Stimulated activated naive CD4-positive, alpha-beta T cell (primary cell): ENCODE data around the gene DPM3.
"Not testable (repeated sequence)": the region's sequence is repeated elsewhere in the genome, so short reads cannot be mapped to it uniquely, and the experiment has no call there.

ENCODE experiments used
- DNase-seq, 6 experiments: peaks; one replicate each; lab custom pipeline; 2025; lab: John Stamatoyannopoulos, UW

Gene DPM3

DNA sequence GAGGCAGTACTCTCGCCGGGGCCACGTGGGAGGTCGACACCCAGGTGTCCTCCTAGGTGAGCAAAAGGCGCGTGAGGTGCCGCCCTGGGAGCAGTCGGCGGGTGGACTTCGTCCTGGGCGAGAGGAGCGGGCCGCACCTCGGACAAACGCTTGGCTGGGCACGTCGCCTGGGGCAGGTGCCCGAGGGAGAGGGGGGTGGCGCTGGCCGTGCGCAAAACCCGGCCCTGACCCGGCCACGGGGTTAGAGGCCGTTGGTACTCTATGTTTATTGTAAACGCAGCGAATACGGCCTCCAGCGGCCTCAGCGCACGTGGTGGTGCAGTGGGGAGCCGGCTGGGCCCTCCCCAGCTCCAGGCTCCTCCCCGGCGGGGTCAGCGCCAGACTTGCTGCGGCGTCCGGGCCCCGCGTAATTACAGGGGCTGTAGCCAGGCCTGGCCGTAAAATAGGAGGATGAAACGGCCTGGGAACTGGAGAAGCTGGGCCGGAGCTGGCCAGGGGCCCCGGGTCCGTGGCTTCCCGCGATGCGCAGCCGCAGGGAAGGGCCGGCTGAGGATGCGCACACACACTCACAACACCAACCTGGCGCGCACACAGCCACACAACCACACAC, 14.3 kb downstream of the DPM3 start:
- DNase-seq, result no peak

DNA sequence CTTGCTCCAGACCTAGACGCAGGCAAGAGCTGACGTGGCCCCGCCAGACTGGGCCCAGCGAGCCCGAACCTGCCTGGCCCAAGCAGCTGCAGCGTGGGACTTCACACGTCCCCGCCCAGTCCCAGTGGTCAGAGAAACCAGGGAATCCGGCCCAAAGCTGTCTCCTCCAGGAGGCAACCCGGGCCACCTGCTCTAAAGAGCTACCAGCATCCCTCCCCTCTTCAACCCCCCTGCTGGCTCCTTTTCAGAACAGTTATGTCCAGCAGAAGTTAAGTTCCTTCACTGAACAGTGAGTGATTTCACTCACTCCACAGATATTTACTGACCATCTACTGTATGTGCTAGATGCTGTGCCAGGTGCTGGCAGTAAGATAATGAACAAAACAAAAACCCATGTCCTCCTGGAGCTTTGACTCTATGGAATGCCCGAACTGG, 14.8 kb downstream of the DPM3 start:
- DNase-seq, result no peak

DNA sequence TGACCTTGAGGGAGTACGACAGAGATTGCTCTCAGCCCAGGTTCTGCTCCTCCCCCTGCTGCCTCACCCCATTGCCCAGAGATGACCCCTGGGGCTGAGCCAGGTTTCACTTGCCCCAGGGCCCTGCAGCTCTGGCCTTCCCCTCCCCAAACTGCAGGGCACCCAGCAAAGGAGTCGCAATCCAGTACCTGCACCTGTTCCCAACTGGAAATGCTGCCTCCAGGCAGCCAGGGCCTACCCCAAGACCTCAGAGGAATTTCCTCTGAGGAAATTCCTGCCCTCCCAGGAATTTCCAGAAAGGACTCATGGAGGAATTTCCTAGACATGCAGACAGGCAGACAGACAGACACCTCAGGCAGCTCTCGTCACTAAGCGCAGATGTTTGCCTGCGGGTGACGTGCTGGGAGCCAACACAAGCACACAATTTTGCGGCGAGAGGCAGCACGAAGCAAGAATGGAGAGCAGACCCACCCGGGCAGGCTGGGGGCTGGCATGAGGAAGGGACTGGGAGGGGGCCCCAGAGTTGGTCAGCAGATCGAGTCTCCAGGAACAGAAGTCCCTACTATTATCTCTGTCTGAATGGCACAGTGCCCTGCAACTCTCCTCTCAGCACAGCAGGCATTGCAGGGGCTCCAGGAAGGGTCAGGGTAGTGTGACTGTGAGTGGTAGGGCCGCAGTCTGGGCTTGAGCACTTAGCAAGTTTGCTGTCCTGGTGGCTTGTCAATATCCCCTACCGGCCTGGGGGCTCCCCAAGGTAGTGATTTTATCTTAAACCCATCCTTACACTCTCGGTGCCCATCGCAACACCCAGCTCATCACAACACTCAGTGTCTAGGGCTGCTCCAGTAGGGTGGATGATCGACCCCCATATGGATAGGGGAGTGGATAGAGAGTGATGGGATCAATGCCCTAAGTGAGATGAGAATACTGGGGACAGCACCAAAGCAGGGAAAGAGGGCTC, 15.5 kb downstream of the DPM3 start:
- DNase-seq, result no peak

DNA sequence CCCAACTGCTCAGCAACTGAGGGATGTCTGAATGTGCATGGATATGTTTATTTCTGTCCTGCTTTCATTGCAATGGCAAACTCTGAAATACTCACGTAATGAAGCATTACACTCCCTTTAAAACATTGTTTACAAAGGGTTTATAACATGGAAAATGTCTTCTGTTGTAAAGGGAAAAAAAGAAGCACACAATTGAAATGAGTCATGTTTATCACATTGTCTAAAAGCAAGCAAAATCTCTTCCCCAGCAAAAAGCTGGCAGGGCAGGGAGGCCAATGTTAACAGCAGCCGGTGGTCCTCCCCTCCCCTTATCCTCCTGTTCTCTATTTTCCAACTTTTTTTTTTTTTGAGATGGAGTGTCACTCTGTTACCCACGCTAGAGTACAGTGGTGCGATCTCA, 16.5 kb downstream of the DPM3 start:
- no peak for DNase-seq

DNA sequence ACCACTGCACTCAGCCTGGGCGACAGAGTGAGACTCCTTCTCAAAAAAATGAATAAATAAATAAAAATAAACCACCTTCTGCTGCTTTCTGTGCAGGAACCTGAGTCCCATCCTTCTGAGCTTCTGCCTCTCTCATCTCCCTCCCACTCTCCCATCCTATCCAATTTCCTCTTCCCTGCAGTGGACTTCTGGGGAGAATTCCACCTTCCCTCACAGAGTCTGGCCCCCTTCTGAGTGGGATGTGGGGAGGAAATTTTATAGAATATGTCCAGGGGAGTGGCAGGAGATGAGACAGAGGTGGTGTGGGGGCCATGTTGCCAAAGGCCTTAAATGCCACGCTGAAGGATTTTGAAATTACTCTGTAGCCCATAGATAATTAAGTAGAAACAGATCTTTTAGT, 18.0 kb downstream of the DPM3 start:
- DNase-seq, result no peak

DNA sequence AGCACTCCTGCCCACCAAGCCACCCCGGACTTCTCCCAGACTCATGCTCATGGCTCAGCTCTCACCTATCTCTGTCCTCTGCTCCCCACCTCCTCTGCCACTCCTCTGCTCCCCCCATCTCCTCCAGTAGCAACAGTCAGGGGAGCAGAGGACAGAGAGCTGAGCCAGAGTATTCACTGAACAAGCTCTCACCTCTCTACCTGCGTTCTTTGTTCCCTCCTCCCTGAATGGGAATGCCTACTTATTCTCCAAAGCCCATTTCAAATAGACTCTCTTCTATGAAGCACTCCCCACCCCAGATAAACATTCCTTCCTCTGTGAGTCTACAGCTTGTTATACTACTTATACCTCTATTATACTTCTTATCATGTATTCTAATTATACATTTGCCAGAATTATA, 19.1 kb downstream of the DPM3 start:
- no peak for DNase-seq

DNA sequence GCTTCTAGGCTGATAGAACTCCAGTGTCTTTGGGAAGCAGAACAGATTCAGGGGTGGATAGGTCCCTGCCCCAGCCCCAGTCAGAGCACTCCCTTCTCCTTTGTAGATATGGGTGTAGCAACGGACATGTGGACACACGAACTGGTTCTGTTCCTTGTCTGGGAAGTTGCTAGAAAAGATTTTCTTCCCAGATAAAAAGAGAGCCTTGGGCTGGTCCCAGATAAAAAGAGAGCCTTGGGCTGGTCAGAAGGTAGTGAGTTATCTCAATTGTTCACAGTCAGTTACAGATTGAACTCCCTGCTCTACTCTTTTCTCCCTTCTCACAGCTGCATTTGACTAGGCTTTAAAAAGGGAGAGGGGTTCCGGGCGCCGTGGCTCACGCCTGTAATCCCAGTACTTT, 20.1 kb downstream of the DPM3 start:
- DNase-seq, result no peak

DNA sequence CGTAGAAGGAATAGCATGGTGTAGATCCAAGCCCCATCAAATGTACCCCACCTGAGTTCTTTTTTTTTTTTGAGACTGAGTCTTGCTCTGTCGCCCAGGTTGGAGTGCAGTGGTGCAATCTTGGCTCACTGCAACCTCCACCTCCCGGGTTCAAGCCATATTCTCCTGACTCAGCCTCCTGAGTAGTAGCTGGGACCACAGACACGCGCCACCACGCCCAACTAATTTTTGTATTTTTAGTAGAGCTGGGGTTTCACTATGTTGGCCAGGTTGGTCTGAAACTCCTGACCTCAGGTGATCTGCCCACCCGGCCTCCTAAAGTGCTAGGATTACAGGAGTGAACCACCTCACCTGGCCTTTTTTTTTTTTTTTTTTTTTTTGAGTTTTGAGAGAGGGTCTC, 22.2 kb downstream of the DPM3 start:
- not testable (repeated sequence) for DNase-seq

DNA sequence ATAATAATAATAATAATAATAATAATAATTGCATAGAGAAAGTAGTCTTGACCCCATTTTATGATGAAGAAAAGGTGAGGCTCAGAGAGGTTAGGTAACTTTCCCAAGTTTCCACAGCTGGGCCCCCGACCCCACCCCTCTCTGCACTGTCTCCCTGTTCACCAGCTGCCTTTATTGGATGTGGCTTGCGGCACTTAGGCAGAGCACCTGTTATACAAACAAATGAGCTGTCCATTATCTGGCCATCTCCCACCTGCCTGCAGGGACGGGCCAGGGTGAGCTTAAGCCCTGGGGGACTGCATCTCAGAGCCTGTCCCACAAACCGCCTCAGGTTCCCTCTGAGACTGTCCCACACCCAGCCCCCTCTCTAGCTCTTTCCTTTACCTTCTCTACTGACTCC, 22.7 kb downstream of the DPM3 start:
- no peak for DNase-seq

DNA sequence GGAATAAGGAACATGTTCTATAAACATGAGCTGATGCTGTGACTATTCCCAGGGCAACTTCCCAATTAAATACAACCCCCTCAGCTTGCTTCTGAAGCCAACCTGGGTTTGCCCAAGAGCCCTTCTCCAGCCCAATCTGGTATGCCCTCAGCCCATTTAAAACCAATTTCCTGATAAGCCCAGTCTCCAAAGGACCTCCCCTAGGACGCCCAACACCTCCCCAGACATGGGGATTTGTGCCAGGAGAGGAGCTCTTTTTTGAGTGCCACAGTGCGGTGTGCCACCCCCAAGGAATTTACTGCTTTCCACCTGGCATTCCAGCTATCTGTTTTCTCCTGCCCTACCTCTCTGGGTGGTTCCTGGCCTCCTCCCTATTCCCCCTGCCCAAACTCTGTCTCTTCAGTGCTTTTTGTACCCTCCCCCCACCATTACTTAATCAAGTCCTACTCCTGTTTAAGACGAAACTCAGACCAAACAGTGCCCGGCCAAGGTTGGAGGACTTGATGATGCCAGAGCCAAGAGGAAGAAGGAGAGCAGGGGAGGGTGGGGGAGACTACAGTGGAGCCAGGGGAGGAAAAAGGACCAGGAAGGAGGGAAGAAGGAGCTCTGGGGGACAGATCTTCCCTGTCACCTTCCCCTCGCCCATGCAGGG, 24.1 kb downstream of the DPM3 start:
- DNase-seq, result no peak

DNA sequence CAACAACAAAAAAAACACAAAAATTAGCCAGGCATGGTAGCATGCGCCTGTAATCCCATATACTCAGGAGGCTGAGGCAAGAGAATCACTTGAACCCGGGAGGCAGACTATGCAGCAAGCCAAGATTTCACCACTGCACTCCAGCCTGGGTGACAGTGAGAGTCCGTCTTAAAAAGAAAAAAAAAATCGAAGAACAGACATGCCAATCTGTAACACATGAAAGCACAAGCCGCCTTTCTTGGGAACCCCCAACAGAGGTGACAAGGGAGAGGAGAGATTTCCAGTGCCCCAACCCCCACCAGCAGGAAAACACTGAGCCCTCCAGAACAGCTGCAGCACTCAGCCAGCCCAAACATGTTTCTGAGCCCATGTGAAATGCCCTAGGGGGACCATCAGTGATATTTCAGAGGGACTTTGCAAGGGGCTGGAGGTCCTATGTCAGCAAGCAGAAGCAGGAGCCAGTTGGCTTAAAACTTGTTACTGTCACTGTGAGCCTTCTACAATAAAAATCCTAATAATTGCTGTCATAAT, 26.8 kb downstream of the DPM3 start:
- no peak for DNase-seq

DNA sequence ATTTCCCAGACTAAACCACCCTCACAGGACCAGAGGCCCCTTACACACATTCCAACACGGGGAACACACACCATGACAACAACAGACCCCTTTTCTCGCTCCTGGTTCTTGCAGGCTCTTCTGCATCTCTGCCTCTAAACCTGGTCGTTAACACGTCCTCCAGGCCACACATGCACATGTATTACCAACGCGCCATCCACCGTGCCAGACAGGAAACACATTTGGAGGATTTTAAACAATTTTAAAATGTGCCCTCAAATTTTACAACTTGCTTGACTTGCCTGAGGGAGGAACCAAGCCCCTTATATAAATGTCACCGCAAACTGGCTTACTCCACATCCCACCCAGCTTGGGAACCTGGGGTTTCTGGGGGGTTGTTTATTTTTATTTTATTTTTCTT, 29.5 kb downstream of the DPM3 start:
- DNase-seq, result no peak

DNA sequence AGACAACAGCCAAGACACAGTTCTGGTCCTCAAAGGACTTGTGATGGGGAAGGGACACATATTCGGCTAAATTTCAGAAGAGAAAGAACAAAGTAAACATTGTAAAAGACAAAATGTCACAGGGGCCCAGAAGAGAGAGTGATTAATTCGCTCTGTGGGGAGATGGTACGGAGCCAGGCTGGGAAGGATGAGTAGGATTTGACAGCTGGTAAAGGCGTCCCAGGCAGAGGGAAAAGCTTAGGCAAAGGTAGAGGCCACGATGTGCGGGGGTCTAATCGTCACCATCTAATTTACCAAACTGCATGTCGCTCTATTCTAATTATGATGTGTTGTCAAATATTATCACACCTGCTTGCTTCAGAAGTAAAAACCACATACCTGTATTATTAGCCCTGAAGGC, 29.9 kb downstream of the DPM3 start:
- DNase-seq, result no peak

DNA sequence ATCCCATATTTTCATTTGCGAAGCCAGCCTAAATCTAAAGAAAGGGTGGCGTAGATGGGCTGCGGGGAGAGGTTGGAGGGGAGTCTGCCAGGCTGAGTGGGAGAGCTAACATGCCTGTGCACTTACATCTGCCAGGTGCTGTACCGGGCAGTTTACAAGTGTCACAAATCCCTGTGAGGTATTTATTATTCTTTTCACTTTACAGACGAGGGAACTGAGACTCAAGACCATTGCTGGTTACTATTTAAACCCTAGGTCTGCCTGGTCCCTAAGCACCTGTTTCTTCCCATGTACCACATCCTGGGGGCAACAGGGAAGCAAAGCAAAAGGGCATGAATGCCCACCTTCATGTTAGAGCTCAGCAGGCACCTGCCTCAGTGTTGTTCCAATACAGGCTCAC, 32.0 kb downstream of the DPM3 start:
- no peak for DNase-seq

DNA sequence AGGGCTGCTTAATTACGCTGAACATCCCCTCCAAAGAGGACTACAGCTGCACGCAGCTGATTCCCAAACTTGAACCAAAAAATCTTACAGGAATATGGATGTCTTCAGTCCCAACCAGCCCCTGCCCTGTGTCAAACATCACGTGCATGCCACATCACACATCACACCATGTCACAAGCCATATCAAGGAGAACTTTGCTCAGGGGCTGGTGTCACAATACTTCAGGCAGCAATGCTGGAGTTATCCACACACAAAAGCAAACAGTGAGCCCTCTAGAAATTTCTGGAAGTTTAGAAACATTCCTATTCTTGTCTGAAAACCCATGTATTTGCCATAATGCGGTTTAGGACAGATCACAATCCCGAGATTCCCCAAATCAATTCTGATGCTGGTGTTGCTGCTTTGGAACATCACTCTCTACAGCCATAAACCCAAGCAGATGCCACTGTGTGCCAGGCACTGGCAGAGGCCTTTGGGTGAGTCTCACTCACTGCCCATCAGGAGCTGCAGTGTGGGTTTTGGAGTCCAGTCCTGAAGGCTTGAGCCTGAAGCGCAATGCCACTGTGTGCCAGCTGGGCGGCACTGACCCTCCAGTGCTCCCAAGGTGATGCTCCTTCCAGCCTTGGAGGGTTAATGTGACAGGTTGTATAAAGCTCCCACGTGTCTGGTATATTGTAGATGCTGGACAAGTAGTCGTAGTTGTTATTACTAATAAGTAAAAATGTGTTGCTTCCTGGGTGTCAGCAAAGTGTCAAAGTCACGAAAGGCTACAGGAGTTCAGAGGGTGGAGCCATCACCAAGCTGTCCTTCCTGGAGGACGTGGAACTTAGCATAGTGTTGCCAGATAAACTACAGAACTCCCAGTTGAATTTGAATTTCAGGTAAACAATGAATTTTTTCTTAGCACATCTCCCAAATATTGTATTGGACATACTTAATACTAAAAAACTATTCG, 32.7 kb downstream of the DPM3 start:
- DNase-seq, result no peak

DNA sequence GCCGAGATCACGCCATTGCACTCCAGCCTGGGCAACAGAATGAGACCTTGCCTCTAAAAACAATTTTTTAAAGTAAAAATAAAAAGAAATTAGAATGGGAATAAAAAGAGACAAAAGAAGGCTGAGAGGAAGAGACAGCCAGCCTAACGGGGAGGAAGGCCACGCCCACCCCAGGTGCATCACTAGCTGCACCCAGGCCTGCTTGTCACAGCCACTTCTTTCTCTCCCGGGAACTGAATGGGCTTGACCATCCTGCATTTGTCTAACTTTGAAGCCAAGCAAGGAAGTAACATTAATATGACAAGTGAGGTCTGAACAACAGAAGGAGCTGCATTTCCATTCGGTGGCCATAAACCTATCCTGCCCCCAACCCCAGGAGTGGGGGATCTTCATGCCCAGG, 33.5 kb downstream of the DPM3 start:
- no peak for DNase-seq

DNA sequence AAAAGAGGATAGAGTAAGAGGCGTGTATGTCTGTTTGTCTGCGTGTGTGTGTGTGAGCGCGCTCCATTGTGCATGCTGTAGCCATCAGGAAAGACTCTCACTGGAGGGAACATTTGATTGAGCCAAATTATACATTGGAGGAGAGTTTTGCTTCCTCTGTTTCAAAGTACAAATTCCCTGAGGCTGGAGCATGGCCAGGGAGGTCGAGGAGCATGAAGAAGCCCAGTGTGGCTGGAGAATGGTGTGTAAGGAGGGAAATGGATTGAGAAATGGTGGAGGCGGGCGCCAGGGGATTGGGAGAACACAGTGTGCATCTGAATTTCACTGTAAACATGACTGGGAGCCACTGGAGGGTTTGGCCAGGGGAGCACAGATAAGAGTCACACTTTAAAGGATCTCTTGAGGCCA, 34.7 kb downstream of the DPM3 start:
- DNase-seq, result no peak

DNA sequence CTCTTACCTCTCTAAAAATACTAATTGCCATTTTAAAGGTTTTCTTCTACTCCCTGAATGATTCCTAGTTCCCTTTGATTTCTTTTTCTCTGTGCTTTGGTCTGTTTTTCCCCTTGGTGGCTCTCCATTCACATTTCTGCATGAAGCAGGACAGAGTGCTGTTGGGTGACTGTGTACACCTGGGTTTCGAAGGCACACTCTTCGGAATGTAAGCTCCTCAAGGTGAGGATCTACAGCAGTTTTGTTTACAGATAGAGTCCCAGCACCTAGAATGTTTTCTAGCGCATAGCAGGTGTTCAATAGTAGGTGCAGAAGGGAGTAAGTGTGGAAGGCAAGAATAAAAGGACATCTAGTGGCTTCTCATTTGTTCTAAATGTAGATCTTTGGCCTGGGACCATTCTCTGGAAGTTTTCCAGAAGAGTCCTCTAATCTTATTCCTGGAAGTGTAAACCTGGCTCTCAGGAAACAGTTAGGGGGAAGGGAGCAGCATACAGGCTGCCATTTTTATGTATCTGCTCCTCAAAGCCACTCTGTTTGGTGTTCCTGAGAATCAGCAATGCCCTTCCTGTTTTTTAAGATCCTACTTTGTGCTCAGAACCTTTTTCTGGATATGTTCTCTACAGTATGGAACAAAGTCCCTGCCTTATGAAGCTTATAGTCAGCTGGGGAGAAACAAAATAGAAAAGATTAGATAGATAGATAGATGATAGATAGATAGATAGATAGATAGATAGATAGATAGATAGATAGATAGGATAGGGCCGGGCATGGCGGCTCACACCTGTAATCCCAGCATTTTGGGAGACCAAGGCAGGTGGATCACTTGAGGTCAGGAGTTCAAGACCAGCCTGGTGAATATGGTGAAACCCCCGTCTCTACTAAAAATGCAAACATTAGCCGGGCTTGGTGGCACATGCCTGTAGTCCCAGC, 35.5 kb downstream of the DPM3 start:
- no peak for DNase-seq

DNA sequence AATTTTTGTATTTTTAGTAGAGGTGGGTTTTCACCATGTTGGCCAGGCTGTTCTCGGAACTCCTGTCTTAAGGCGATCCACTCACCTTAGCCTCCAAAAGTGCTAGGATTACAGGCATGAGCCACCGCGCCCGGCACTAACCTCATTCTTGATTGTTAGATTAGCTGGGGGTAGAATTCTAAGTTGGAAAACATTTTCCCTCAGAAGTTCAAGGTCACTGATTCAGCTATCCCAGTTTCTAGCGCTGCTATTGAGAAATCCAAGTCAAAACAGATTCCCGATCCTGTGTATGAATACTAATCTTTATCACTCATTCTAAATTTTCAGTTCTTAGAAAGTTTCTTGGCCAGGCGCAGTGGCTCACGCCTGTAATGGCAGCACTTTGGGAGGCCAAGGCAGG, 37.0 kb downstream of the DPM3 start:
- DNase-seq, result no peak

DNA sequence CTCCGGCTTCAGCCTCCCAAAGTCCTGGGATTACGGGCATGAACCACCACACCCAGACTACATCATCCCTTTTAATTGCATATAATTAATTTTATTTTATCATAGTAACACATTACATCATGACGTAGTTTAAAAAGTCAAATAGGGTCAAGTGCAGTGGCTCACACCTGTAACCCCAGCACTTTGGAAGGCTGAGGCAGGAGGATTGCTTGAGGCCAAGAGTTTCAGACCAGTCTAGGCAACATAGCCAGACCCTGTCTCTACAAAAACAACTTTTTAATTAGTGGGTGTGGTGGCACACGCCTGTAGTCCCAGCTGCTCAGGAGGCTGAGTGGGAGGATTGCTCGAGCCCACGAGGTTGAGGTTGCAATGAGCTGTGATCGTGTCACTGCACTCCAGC, 41.0 kb downstream of the DPM3 start:
- no peak for DNase-seq

DNA sequence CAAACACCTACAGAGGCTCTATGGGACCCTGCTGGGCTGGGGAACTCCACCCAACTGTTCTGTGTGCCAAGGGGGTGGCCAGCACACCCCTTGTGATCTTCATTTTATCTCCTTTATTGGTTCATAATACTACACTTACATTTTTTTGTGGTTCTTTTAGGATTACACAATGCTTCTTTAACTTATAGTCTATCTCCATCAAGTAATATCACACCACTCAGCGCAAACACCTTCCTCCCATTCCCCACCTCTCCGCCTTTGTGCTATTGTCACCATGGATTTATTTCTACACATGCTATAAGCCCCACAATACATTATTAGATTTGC, 45.7 kb downstream of the DPM3 start:
- DNase-seq, result no peak
